HepG2 (cell line): Measurements from ENCODE around the gene PCBP2. TPM values are rescaled to one million over a fixed set of nuclear protein-coding genes. Genes with fewer than 3 reads are reported as not detected.

Experiments used
- ATAC-seq: fragments of 200-7000 bp; cut with Tn5 transposase; 3 replicates; pipeline ENCODE4 v1.9.1; 2020; ENCODE audit warnings: mild to moderate bottlenecking, moderate library complexity
- BruUV-seq: library from RNA; stranded (reverse); fragments of 400-500 nt; replicated peaks from 2 replicates; lab custom pipeline; 2021; lab: Mats Ljungman, UMichigan
- CTCF ChIA-PET: fragments of 300-600 bp; formaldehyde crosslinking; extraction: SDS; loops from one replicate; lab custom pipeline; 2021; ENCODE audit warnings: low total read pairs, inconsistent platforms, low intra/inter-chr PET ratio; lab: Yijun Ruan, JAX
- POLR2A ChIA-PET: fragments of 350-600 bp; sonication (Branson Sonifier 250); formaldehyde crosslinking; loops from one replicate; lab custom pipeline; 2020; ENCODE audit warnings: antibody characterized with exemption, inconsistent platforms; lab: Yijun Ruan, JAX
- DNase-seq: peaks from one replicate; pipeline ENCODE4 v3.0.0-alpha.2; 2015; ENCODE audit warnings: low spot score
- FAIRE-seq: peaks from 3 replicates; lab custom pipeline; 2011; peaks lifted over from hg19 to GRCh38; lab: Jason Lieb, UNC
- H2AFZ ChIP-seq: one replicate; pipeline ENCODE4 v1.6.1; 2011; ENCODE audit warnings: low read length, inconsistent platforms
- H3K27ac ChIP-seq: fragments of 300-600 bp; 3 replicates; pipeline ENCODE4 v1.8.0; 2011; ENCODE audit warnings: mixed run types, mild to moderate bottlenecking, mixed read lengths, low read length, inconsistent platforms; ENCODE audit not compliant: insufficient read depth; ENCODE audit errors: extremely low read length
- H3K27me3 ChIP-seq, 2 experiments: fragments of 200-600 bp in 1 of 2; 2 replicates in 1 of 2; 3 replicates in 1 of 2; pipeline versions ENCODE4 v1.6.0 to v1.8.0; 2011; ENCODE audit warnings: low read length in 2 of 2, mild to moderate bottlenecking in 2 of 2, moderate library complexity in 2 of 2, inconsistent platforms in 1 of 2; ENCODE audit not compliant: insufficient read depth in 2 of 2, control insufficient read depth in 1 of 2
- H3K36me3 ChIP-seq, 2 experiments: fragments of 200-600 bp in 1 of 2; replicated peaks in 1 of 2; 2 replicates in 1 of 2; 3 replicates in 1 of 2; pipeline versions ENCODE4 v1.5.1 to v1.8.0; 2011; ENCODE audit warnings: low read length in 2 of 2, inconsistent platforms in 1 of 2; ENCODE audit not compliant: insufficient read depth in 2 of 2, control insufficient read depth in 1 of 2
- H3K4me1 ChIP-seq: 2 replicates; pipeline ENCODE4 v1.5.1; 2012; ENCODE audit warnings: low read length, inconsistent platforms; ENCODE audit not compliant: insufficient read depth
- H3K4me2 ChIP-seq: 2 replicates; pipeline ENCODE4 v1.6.0; 2011; ENCODE audit warnings: low read depth, low read length, inconsistent platforms
- H3K4me3 ChIP-seq, 3 experiments: fragments of 200-600 bp in 1 of 3; sonication (generic), shearing (Covaris generic) in 1 of 3; replicated peaks in 1 of 3; 2 replicates each; pipeline ENCODE4 v1.5.1; 2011 to 2016; ENCODE audit warnings: low read length in 3 of 3, inconsistent platforms in 2 of 3, low read depth in 2 of 3, mild to moderate bottlenecking in 2 of 3, control low read depth in 1 of 3, mixed read lengths in 1 of 3; ENCODE audit not compliant: insufficient read depth in 1 of 3
- H3K79me2 ChIP-seq: one replicate; pipeline ENCODE4 v1.6.1; 2011; ENCODE audit warnings: low read length, inconsistent platforms; ENCODE audit not compliant: insufficient read depth
- H3K9ac ChIP-seq: 2 replicates; pipeline ENCODE4 v1.6.0; 2011; ENCODE audit warnings: mild to moderate bottlenecking, low read depth, low read length, inconsistent platforms; ENCODE audit not compliant: insufficient read depth
- H3K9me3 ChIP-seq: 2 replicates; pipeline ENCODE4 v1.5.1; 2012; ENCODE audit warnings: mild to moderate bottlenecking, low read length
- H4K20me1 ChIP-seq: 2 replicates; pipeline ENCODE4 v1.6.0; 2011; ENCODE audit warnings: inconsistent platforms, mild to moderate bottlenecking, low read length, moderate library complexity; ENCODE audit not compliant: insufficient read depth
- ARID5B ChIP-seq: IDR thresholded peaks from 2 replicates; pipeline ENCODE4 v1.4.0; 2020; ENCODE audit warnings: mild to moderate bottlenecking, missing genetic modification reagents
- PAX8 ChIP-seq: sonication (generic); formaldehyde crosslinking; IDR thresholded peaks from 2 replicates; pipeline ENCODE4 v1.8.0; 2022; ENCODE audit warnings: mild to moderate bottlenecking, missing genetic modification reagents, borderline replicate concordance
- PPARG ChIP-seq: conservative IDR thresholded peaks from 2 replicates; pipeline ENCODE4 v1.6.1; 2016; ENCODE audit warnings: missing biosample characterization, missing genetic modification reagents
- SOX13 ChIP-seq, 3 experiments: fragments of 450-650 bp in 1 of 3; sonication (generic) in 1 of 3; formaldehyde crosslinking in 1 of 3; IDR thresholded peaks in 2 of 3; conservative IDR thresholded peaks in 1 of 3; 2 replicates each; pipeline versions ENCODE4 v1.5.0 to v1.6.1; 2016 to 2020; ENCODE audit warnings: antibody characterized with exemption in 1 of 3, mild to moderate bottlenecking in 1 of 3, missing compliant biosample characterization in 1 of 3, missing genetic modification reagents in 1 of 3, moderate library complexity in 1 of 3
- TAF1 ChIP-seq: sonication (generic); formaldehyde crosslinking; IDR thresholded peaks from 2 replicates; pipeline ENCODE4 v1.4.0; 2020; ENCODE audit warnings: missing genetic modification reagents
- ZBTB21 ChIP-seq: sonication (generic); formaldehyde crosslinking; IDR thresholded peaks from 2 replicates; pipeline ENCODE4 v1.4.0; 2020; ENCODE audit warnings: missing genetic modification reagents
- ZNF652 ChIP-seq: IDR thresholded peaks from 2 replicates; pipeline ENCODE4 v1.6.1; 2016; ENCODE audit warnings: low read depth, borderline replicate concordance
- WGBS: methylation state at CpG from one replicate; pipeline ENCODE4 v1.1.6; 2017; ENCODE audit warnings: low lambda C conversion rate; 5-methylcytosine and 5-hydroxymethylcytosine counted together
- in situ Hi-C: cut with HindIII; loops from 2 replicates; pipeline ENCODE4 v1.10.0; 2017; ENCODE audit warnings: low pct_unique_long_range_greater_than_20kb; ENCODE audit not compliant: extremely low pct_ligation_motif_present
- intact Hi-C: fragments of 100-400 bp; cut with micrococcal nuclease; formaldehyde crosslinking; loops from one replicate; pipeline ENCODE4 v1.10.0; 2022; ENCODE audit not compliant: unreplicated experiment
- polyA plus RNA-seq, 8 experiments: library from polyadenylated mRNA; depleted of rRNA in 3 of 8; stranded (reverse) in 7 of 8; unstranded in 1 of 8; fragments of >200 nt; fragmentation: Illumina TruSeq in 4 of 8; extraction: Trizol in 4 of 8; gene quantifications; 2 replicates each; pipeline versions ENCODE4 v1.2.1 to v1.2.3, GENCODE V29; 2011 to 2016; ENCODE audit warnings: low read depth in 4 of 8, missing spikeins in 1 of 8, mixed read lengths in 1 of 8; ENCODE audit not compliant: insufficient read depth in 1 of 8
- total RNA-seq, 5 experiments: library from RNA; depleted of rRNA; stranded (reverse); fragments of >200 nt; fragmentation: Illumina TruSeq; extraction: Trizol; gene quantifications; 2 replicates each; pipeline ENCODE4 v1.2.3, GENCODE V29; 2016; ENCODE audit warnings: low read depth in 1 of 5
- TF ChIP-seq, protein P1 (sequence below): sonication (generic); formaldehyde crosslinking; IDR thresholded peaks from 2 replicates; pipeline ENCODE4 v1.5.0; 2020; ENCODE audit warnings: mild to moderate bottlenecking, missing genetic modification reagents

Gene PCBP2
- total and polyA plus RNA-seq, 2 of the 13 experiments (the other 11 are each of a cell fraction or from before 2014, with no cell fraction given), result 154 to 345 TPM

DNA sequence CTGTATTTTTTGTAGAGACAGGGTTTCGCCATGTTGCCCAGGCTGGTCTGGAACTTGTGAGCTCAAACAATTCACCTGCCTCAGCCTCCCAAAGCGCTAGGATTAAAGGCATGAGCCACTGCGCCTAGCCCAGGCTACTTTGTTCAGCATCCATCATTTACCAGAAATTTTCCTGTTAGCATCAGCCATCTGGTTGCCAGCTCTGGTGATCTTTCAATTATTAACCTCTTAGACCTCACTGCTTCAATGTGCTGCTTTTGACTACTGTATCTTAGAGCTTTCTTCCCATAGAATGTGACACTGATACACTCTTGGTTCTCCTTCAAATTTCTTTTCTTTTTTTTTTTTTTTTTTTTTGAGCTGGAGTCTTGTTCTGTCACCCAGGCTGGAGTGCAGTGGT lies 33.7 kb upstream of the PCBP2 start:
- no peaks in the 10 kb centered on the region for H3K79me2 ChIP-seq
- TF ChIP-seq, protein P1, sequence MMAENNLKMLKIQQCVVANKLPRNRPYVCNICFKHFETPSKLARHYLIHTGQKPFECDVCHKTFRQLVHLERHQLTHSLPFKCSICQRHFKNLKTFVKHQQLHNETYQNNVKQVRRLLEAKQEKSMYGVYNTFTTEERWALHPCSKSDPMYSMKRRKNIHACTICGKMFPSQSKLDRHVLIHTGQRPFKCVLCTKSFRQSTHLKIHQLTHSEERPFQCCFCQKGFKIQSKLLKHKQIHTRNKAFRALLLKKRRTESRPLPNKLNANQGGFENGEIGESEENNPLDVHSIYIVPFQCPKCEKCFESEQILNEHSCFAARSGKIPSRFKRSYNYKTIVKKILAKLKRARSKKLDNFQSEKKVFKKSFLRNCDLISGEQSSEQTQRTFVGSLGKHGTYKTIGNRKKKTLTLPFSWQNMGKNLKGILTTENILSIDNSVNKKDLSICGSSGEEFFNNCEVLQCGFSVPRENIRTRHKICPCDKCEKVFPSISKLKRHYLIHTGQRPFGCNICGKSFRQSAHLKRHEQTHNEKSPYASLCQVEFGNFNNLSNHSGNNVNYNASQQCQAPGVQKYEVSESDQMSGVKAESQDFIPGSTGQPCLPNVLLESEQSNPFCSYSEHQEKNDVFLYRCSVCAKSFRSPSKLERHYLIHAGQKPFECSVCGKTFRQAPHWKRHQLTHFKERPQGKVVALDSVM (CRISPR knock-in tag), result peak; percentile 2; the same call in 1 of the 2 replicates
- TF ChIP-seq TAF1 (CRISPR knock-in tag) (no peak), PAX8 (CRISPR knock-in tag) (no peak), ZNF652 (CRISPR knock-in tag) (peak; percentile 28; the same call in 1 of the 2 replicates)
- TF ChIP-seq, all 625 proteins: peak for 2
- no TSS peak for BruUV-seq
- Histone ChIP-seq H3K36me3 (no peaks in the 10 kb centered on the region), H3K27me3 (no peaks in the 10 kb centered on the region), H3K4me1 (peaks cover 39% of the 10 kb centered on the region), H2AFZ (no peak overlapping the region), H3K27ac (no peak overlapping the region), H3K9ac (no peak overlapping the region), H3K4me3 (no peak overlapping the region), H4K20me1 (no peaks in the 10 kb centered on the region), H3K4me2 (0 out of 2 replicates have a peak overlapping the region, but pooled peaks have one; percentile 43), H3K9me3 (no peaks in the 10 kb centered on the region)
- ChIA-PET POLR2A (interaction anchor here (0.6 to 0.9 kb wide), 3 partner anchors 31 to 248 kb away, joined by 3 to 4 read pairs (median 3); no protein-coding TSS in a partner anchor), CTCF (no interaction called here)
- in situ Hi-C loops, result no loop called here
- ATAC-seq, result peak; percentile 23; the same call in 1 of the 3 replicates
- FAIRE-seq, result no peak
- DNase-seq, result no peak
- 45% methylated on average over 3 of the region's 3 CpGs for WGBS
- intact Hi-C loops, result no loop called here

- Histone ChIP-seq H3K36me3 (no peaks in the 10 kb centered on the region), H4K20me1 (no peaks in the 10 kb centered on the region), H3K27ac (no peak overlapping the region), H3K9ac (no peak overlapping the region), H3K4me3 (no peak overlapping the region), H3K27me3 (no peaks in the 10 kb centered on the region), H3K4me2 (peak overlapping the region; percentile 42; the same call in 1 of the 2 replicates), H2AFZ (no peak overlapping the region), H3K4me1 (peaks cover 54% of the 10 kb centered on the region), H3K9me3 (no peaks in the 10 kb centered on the region), H3K79me2 (no peaks in the 10 kb centered on the region)
- in situ Hi-C loops (loop anchor here (5.0 kb wide), 1 partner anchor 72 kb away; no protein-coding TSS in a partner anchor), intact Hi-C loops (loop anchor here (5.0 kb wide), 1 partner anchor 37 kb away; the partner anchor contains the start of gene SP1)
- FAIRE-seq (no peak), DNase-seq (no peak), ATAC-seq (no peak; the same call in 2 of the 3 replicates)
- WGBS, result 8% methylated on average over 2 of the region's 2 CpGs
- POLR2A ChIA-PET, result interaction anchor here (0.7 to 1.0 kb wide), 2 partner anchors 21 to 40 kb away, joined by 3 to 5 read pairs; partner anchors contain the start of genes PRR13 and SP1
- BruUV-seq, result no TSS peak
- TF ChIP-seq ZBTB21 (CRISPR knock-in tag) (no peak), SOX13 (IDR thresholded peaks at IDR 0.05) (no peak), SOX13 (CRISPR knock-in tag; conservative IDR thresholded peaks at IDR 0.05 in 1 of 2, IDR thresholded peaks at IDR 0.05 in 1 of 2) (peak in 1 of 2 experiments; percentile 16; a peak in 1 of 4 replicates), ARID5B (CRISPR knock-in tag) (peak; percentile 33; the same call in 1 of the 2 replicates), PPARG (CRISPR knock-in tag) (0 out of 2 replicates have a peak, but pooled peaks have one; percentile 36)
- CTCF ChIA-PET, result interaction anchor here (1.1 kb wide), 1 partner anchor 67 kb away, joined by 3 read pairs; no protein-coding TSS in a partner anchor
These were observed 32.1 kb upstream of the PCBP2 start for GRCh38 chr12:53419756-53420155.
